Measurements from ENCODE around the gene UGT3A2.
"Not testable (repeated sequence)": the region's sequence is repeated elsewhere in the genome, so short reads cannot be mapped to it uniquely, and the experiment has no call there.

UGT3A2 gene

GRCh38 chr5:36052538-36052937 lies 14.1 kb downstream of the UGT3A2 start:
- Histone ChIP-seq H3K9me3 (ENCODE audit: control insufficient read depth in 1 of 2, low read length in 2 of 2) (no peaks in the 10 kb centered on the region), H3K4me1 (ENCODE audit: control insufficient read depth in 1 of 2, insufficient read depth in 2 of 2, low read length in 2 of 2) (no peaks in the 10 kb centered on the region), H3K9ac (ENCODE audit: low read depth in 1 of 2, low read length in 2 of 2) (no peak overlapping the region), H3K27ac (ENCODE audit: low read depth, low read length) (no peak overlapping the region), H3K4me3 (ENCODE audit: low read depth in 1 of 2, low read length in 2 of 2) (no peak overlapping the region), H3K27me3 (ENCODE audit: control insufficient read depth in 1 of 2, insufficient read depth in 2 of 2, low read length in 2 of 2) (no peaks in the 10 kb centered on the region), H3K36me3 (ENCODE audit: control insufficient read depth in 1 of 2, insufficient read depth in 2 of 2, low read length in 2 of 2) (no peaks in the 10 kb centered on the region)

- Histone ChIP-seq H3K27me3 (ENCODE audit: control insufficient read depth in 1 of 2, insufficient read depth in 2 of 2, low read length in 2 of 2) (no peaks in the 10 kb centered on the region), H3K4me1 (ENCODE audit: control insufficient read depth in 1 of 2, insufficient read depth in 2 of 2, low read length in 2 of 2) (no peaks in the 10 kb centered on the region), H3K9me3 (ENCODE audit: control insufficient read depth in 1 of 2, low read length in 2 of 2) (no peaks in the 10 kb centered on the region), H3K27ac (ENCODE audit: low read depth, low read length) (no peak overlapping the region), H3K9ac (ENCODE audit: low read depth in 1 of 2, low read length in 2 of 2) (no peak overlapping the region), H3K4me3 (ENCODE audit: low read depth in 1 of 2, low read length in 2 of 2) (no peak overlapping the region), H3K36me3 (ENCODE audit: control insufficient read depth in 1 of 2, insufficient read depth in 2 of 2, low read length in 2 of 2) (no peaks in the 10 kb centered on the region)
Measured at GRCh38 chr5:36049949-36050348, 16.7 kb downstream of the UGT3A2 start.

DNA sequence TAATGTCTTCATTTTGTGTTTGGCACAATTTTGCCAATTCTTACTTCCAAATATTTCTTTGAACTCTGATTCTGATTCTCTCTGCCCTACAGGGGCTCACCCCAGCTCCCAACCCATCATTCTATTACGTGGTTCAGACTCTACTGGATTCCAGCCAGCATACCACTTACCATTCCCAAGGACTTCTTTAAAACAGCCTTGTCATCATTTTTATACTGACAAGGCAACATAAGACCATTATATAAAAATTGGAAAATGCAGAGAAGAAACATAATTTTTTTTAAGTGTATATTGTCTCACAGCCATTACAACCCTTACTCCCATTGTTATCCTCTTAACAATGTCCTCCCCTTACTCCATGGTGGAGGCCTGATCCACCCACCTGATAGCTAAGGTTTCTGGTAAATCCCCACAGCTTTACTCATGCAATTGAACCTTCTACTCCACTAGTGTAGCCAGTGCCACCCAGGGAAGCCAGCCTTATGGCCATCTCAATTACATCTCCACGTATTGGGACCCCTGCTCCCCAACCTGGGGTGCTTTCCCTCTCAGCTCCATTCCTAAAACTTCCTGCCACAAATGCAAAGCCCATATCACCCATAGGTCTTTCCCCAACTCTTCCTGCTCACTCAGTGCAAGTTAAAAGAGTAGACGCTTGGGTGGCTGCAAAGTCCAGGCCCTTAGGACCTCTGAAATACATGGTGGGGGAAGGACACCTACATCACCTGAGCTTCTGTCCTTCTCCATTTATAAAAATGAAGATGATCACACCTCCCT lies 19.1 kb downstream of the UGT3A2 start:
- H3K9ac ChIP-seq (ENCODE audit: low read depth in 1 of 2, low read length in 2 of 2) = no peak overlapping the region
- H3K36me3 ChIP-seq (ENCODE audit: control insufficient read depth in 1 of 2, insufficient read depth in 2 of 2, low read length in 2 of 2) = no peaks in the 10 kb centered on the region
- H3K27ac ChIP-seq (ENCODE audit: low read depth, low read length) = no peak overlapping the region
- H3K27me3 ChIP-seq (ENCODE audit: control insufficient read depth in 1 of 2, insufficient read depth in 2 of 2, low read length in 2 of 2) = no peaks in the 10 kb centered on the region
- H3K9me3 ChIP-seq (ENCODE audit: control insufficient read depth in 1 of 2, low read length in 2 of 2) = no peaks in the 10 kb centered on the region
- H3K4me3 ChIP-seq (ENCODE audit: low read depth in 1 of 2, low read length in 2 of 2) = no peak overlapping the region
- no peaks in the 10 kb centered on the region for H3K4me1 ChIP-seq (ENCODE audit: control insufficient read depth in 1 of 2, insufficient read depth in 2 of 2, low read length in 2 of 2)

- no peaks in the 10 kb centered on the region for H3K9me3 ChIP-seq (ENCODE audit: control insufficient read depth in 1 of 2, low read length in 2 of 2)
- no peaks in the 10 kb centered on the region for H3K27me3 ChIP-seq (ENCODE audit: control insufficient read depth in 1 of 2, insufficient read depth in 2 of 2, low read length in 2 of 2)
- no peak overlapping the region for H3K27ac ChIP-seq (ENCODE audit: low read depth, low read length)
- H3K4me1 ChIP-seq (ENCODE audit: control insufficient read depth in 1 of 2, insufficient read depth in 2 of 2, low read length in 2 of 2) = no peaks in the 10 kb centered on the region
- no peaks in the 10 kb centered on the region for H3K36me3 ChIP-seq (ENCODE audit: control insufficient read depth in 1 of 2, insufficient read depth in 2 of 2, low read length in 2 of 2)
- H3K4me3 ChIP-seq (ENCODE audit: low read depth in 1 of 2, low read length in 2 of 2) = no peak overlapping the region
- no peak overlapping the region for H3K9ac ChIP-seq (ENCODE audit: low read depth in 1 of 2, low read length in 2 of 2)
Measured at GRCh38 chr5:36045895-36046294, 20.8 kb downstream of the UGT3A2 start.

DNA sequence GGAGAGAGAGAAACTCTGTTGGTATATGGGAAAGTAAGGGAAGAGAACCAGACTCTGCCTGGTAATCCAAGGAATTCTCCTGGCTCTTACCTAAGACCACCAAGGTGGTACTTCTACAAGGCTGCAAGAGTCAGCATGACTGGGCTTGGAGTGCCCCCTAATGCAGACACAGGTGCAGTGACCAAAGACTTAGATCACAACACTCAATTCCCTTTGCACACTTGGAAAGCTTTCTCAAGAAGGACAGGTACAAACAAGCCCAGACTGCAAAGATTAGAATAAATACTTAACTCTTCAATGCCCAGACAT lies 25.2 kb downstream of the UGT3A2 start:
- H3K9me3 ChIP-seq (ENCODE audit: control insufficient read depth in 1 of 2, low read length in 2 of 2) = no peaks in the 10 kb centered on the region
- no peak overlapping the region for H3K4me3 ChIP-seq (ENCODE audit: low read depth in 1 of 2, low read length in 2 of 2)
- H3K27me3 ChIP-seq (ENCODE audit: control insufficient read depth in 1 of 2, insufficient read depth in 2 of 2, low read length in 2 of 2) = no peaks in the 10 kb centered on the region
- H3K27ac ChIP-seq (ENCODE audit: low read depth, low read length) = no peak overlapping the region
- no peaks in the 10 kb centered on the region for H3K4me1 ChIP-seq (ENCODE audit: control insufficient read depth in 1 of 2, insufficient read depth in 2 of 2, low read length in 2 of 2)
- no peak overlapping the region for H3K9ac ChIP-seq (ENCODE audit: low read depth in 1 of 2, low read length in 2 of 2)
- H3K36me3 ChIP-seq (ENCODE audit: control insufficient read depth in 1 of 2, insufficient read depth in 2 of 2, low read length in 2 of 2) = no peaks in the 10 kb centered on the region

DNA sequence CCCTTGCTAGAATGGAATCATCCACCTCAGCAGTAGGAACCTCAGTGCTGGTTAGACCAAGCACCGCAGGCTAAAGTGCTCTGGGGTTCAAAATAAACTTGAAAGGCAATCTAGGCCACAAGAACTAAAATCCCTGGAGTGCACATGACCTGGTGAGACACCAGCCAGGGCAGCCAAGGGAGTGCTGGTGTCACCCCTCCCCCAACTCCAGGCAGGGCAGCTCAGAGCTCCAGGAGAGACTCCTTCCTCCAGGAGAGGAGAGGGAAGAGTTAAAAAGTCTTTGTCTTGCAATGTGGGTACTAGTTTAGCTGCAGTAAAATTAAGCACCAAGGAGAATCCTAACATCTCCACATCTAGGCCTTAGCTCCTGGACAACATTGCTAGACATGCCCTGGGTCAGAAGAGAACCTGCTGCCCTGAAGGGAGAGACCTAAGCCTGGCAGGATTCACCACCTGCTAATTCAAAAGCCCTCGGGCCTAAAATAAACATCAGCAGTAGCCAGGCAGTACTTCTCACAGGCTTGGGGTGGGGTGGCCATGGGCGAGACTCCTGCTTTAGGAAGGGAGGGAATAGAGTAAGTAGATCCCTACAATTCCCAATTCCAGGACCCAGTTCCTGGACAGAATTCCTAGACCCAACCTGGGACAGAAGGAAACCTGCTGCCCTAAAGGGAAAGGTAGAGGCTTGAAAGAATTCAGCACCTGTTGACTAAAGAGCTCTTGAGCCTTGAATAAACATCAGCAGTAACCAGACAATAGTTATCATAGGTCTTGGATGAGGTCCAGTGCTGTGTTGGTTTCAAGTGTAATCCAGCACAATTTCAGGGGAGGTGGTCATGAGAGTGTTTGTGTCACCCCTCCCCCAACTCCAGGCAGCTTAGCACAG lies 25.8 kb downstream of the UGT3A2 start:
- Histone ChIP-seq H3K9ac (ENCODE audit: low read depth in 1 of 2, low read length in 2 of 2) (no peak overlapping the region), H3K9me3 (ENCODE audit: control insufficient read depth in 1 of 2, low read length in 2 of 2) (no peaks in the 10 kb centered on the region), H3K27ac (ENCODE audit: low read depth, low read length) (no peak overlapping the region), H3K27me3 (ENCODE audit: control insufficient read depth in 1 of 2, insufficient read depth in 2 of 2, low read length in 2 of 2) (no peaks in the 10 kb centered on the region), H3K36me3 (ENCODE audit: control insufficient read depth in 1 of 2, insufficient read depth in 2 of 2, low read length in 2 of 2) (no peaks in the 10 kb centered on the region), H3K4me3 (ENCODE audit: low read depth in 1 of 2, low read length in 2 of 2) (no peak overlapping the region), H3K4me1 (ENCODE audit: control insufficient read depth in 1 of 2, insufficient read depth in 2 of 2, low read length in 2 of 2) (no peaks in the 10 kb centered on the region)

- H3K27ac ChIP-seq (ENCODE audit: low read depth, low read length) = no peak overlapping the region
- no peak overlapping the region for H3K4me3 ChIP-seq (ENCODE audit: low read depth in 1 of 2, low read length in 2 of 2)
- no peaks in the 10 kb centered on the region for H3K36me3 ChIP-seq (ENCODE audit: control insufficient read depth in 1 of 2, insufficient read depth in 2 of 2, low read length in 2 of 2)
- H3K27me3 ChIP-seq (ENCODE audit: control insufficient read depth in 1 of 2, insufficient read depth in 2 of 2, low read length in 2 of 2) = no peaks in the 10 kb centered on the region
- no peaks in the 10 kb centered on the region for H3K4me1 ChIP-seq (ENCODE audit: control insufficient read depth in 1 of 2, insufficient read depth in 2 of 2, low read length in 2 of 2)
- no peak overlapping the region for H3K9ac ChIP-seq (ENCODE audit: low read depth in 1 of 2, low read length in 2 of 2)
- H3K9me3 ChIP-seq (ENCODE audit: control insufficient read depth in 1 of 2, low read length in 2 of 2) = no peaks in the 10 kb centered on the region
Measured at GRCh38 chr5:36035696-36036095, 31.0 kb downstream of the UGT3A2 start.

- H3K27me3 ChIP-seq (ENCODE audit: control insufficient read depth in 1 of 2, insufficient read depth in 2 of 2, low read length in 2 of 2); H3K4me1 ChIP-seq (ENCODE audit: control insufficient read depth in 1 of 2, insufficient read depth in 2 of 2, low read length in 2 of 2); H3K36me3 ChIP-seq (ENCODE audit: control insufficient read depth in 1 of 2, insufficient read depth in 2 of 2, low read length in 2 of 2); H3K4me3 ChIP-seq (ENCODE audit: low read depth in 1 of 2, low read length in 2 of 2); H3K27ac ChIP-seq (ENCODE audit: low read depth, low read length); H3K9ac ChIP-seq (ENCODE audit: low read depth in 1 of 2, low read length in 2 of 2); H3K9me3 ChIP-seq (ENCODE audit: control insufficient read depth in 1 of 2, low read length in 2 of 2): not testable (repeated sequence)
Measured at GRCh38 chr5:36034536-36035134, 32.0 kb downstream of the UGT3A2 start.

DNA sequence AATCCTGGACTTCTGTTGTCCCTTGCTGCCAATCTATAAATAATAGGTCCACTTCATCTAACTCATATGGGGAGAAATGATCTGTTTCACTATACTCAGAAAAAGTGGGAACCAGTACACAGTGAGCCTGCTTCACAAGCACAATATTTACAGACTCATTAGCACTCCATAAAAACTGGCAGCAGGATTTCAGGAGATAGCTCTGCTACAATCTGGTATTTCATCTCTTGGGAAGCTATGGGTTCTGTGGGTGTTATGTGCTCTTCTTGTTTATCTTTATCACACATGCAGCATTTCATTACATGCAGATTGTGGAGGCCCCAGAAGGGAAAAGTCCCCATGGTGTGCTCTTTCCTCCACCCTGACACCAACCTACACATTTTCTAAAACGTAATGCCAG lies 33.2 kb downstream of the UGT3A2 start:
- Histone ChIP-seq H3K9ac (ENCODE audit: low read depth in 1 of 2, low read length in 2 of 2) (no peak overlapping the region), H3K9me3 (ENCODE audit: control insufficient read depth in 1 of 2, low read length in 2 of 2) (no peaks in the 10 kb centered on the region), H3K27ac (ENCODE audit: low read depth, low read length) (no peak overlapping the region), H3K4me1 (ENCODE audit: control insufficient read depth in 1 of 2, insufficient read depth in 2 of 2, low read length in 2 of 2) (no peaks in the 10 kb centered on the region), H3K4me3 (ENCODE audit: low read depth in 1 of 2, low read length in 2 of 2) (no peak overlapping the region), H3K36me3 (ENCODE audit: control insufficient read depth in 1 of 2, insufficient read depth in 2 of 2, low read length in 2 of 2) (no peaks in the 10 kb centered on the region), H3K27me3 (ENCODE audit: control insufficient read depth in 1 of 2, insufficient read depth in 2 of 2, low read length in 2 of 2) (no peaks in the 10 kb centered on the region)

DNA sequence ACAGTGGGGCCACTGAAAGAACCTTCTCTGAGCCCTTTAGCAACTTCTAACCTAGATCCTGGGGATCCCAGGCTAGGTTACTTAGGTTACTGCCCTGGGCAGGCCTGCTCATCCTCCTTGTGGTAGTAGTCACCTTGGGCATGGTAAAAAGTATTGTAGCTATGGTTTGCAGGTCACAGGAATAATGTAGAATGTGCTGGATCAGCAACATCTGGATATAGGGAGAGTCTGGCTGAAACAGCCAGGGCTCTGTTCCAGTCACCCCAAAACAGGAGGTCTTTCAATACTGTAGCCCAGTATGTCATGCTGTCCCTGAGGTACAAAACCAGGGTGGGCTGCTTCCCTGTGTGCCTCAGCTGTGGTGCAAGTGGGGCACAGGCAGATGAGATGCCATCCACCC lies 33.6 kb downstream of the UGT3A2 start:
- Histone ChIP-seq H3K9ac (ENCODE audit: low read depth in 1 of 2, low read length in 2 of 2) (no peak overlapping the region), H3K9me3 (ENCODE audit: control insufficient read depth in 1 of 2, low read length in 2 of 2) (no peaks in the 10 kb centered on the region), H3K36me3 (ENCODE audit: control insufficient read depth in 1 of 2, insufficient read depth in 2 of 2, low read length in 2 of 2) (no peaks in the 10 kb centered on the region), H3K27me3 (ENCODE audit: control insufficient read depth in 1 of 2, insufficient read depth in 2 of 2, low read length in 2 of 2) (no peaks in the 10 kb centered on the region), H3K27ac (ENCODE audit: low read depth, low read length) (no peak overlapping the region), H3K4me1 (ENCODE audit: control insufficient read depth in 1 of 2, insufficient read depth in 2 of 2, low read length in 2 of 2) (no peaks in the 10 kb centered on the region), H3K4me3 (ENCODE audit: low read depth in 1 of 2, low read length in 2 of 2) (no peak overlapping the region)
